Bronchial epithelial cell (primary cell): ENCODE results near the gene SLITRK4. TPM values are rescaled to one million over a fixed set of nuclear protein-coding genes. Genes with fewer than 3 reads are reported as not detected.

Source experiments
- DNase-seq: peaks from one replicate; pipeline ENCODE4 v3.0.0-alpha.2; 2010; ENCODE audit warnings: low read depth
- FAIRE-seq: peaks from 2 replicates; lab custom pipeline; 2011; peaks lifted over from hg19 to GRCh38; lab: Jason Lieb, UNC
- H3K27me3 ChIP-seq: 2 replicates; pipeline ENCODE4 v1.5.1; 2011; ENCODE audit warnings: low read length; ENCODE audit not compliant: control insufficient read depth, insufficient read depth
- H3K36me3 ChIP-seq: 2 replicates; pipeline ENCODE4 v1.5.1; 2011; ENCODE audit warnings: low read length; ENCODE audit not compliant: control insufficient read depth, insufficient read depth
- H3K4me3 ChIP-seq: 2 replicates; pipeline ENCODE4 v1.5.1; 2011; ENCODE audit warnings: mild to moderate bottlenecking, low read depth, low read length, control low read depth
- CTCF ChIP-seq: IDR thresholded peaks from 2 replicates; pipeline ENCODE4 v1.5.1; 2011; ENCODE audit warnings: mild to moderate bottlenecking, moderate library complexity, low read length, control low read depth, inconsistent platforms; ENCODE audit not compliant: insufficient read depth, severe bottlenecking
- total RNA-seq: library from RNA; depleted of rRNA; stranded (reverse); fragments of >200 nt; gene quantifications from 2 replicates; pipeline ENCODE4 v1.2.1, GENCODE V29; 2014

The SLITRK4 gene
- total RNA-seq, 1 donor from 2014 or later: under 0.01 TPM

- no peak overlapping the region for H3K4me3 ChIP-seq
- H3K36me3 ChIP-seq: no peaks in the 10 kb centered on the region
- DNase-seq: no peak
- no peaks in the 10 kb centered on the region for H3K27me3 ChIP-seq
- no peak for FAIRE-seq
- TF ChIP-seq CTCF: no peak
These were observed 14.6 kb downstream of the SLITRK4 start for GRCh38 chrX:143621276-143621675.

- Histone ChIP-seq H3K27me3 (no peaks in the 10 kb centered on the region), H3K4me3 (no peak overlapping the region), H3K36me3 (no peaks in the 10 kb centered on the region)
- no peak for DNase-seq
- no peak for TF ChIP-seq CTCF
- no peak for FAIRE-seq
These were observed 20.1 kb downstream of the SLITRK4 start for GRCh38 chrX:143615851-143616250.

GRCh38 chrX:143601809-143602208, 34.1 kb downstream of the SLITRK4 start:
- Histone ChIP-seq H3K4me3 (no peak overlapping the region), H3K36me3 (no peaks in the 10 kb centered on the region), H3K27me3 (no peaks in the 10 kb centered on the region)
- DNase-seq: no peak
- FAIRE-seq: no peak
- TF ChIP-seq CTCF: no peak

GRCh38 chrX:143581240-143581639, 54.7 kb downstream of the SLITRK4 start:
- FAIRE-seq (no peak), DNase-seq (no peak)
- H3K36me3 ChIP-seq: no peaks in the 10 kb centered on the region
- TF ChIP-seq CTCF: no peak
- H3K4me3 ChIP-seq: no peak overlapping the region
- H3K27me3 ChIP-seq: no peaks in the 10 kb centered on the region

- DNase-seq (no peak), FAIRE-seq (no peak)
- H3K4me3 ChIP-seq: no peak overlapping the region
- TF ChIP-seq CTCF: no peak
- H3K36me3 ChIP-seq: no peaks in the 10 kb centered on the region
- no peaks in the 10 kb centered on the region for H3K27me3 ChIP-seq
These were observed 55.6 kb downstream of the SLITRK4 start for GRCh38 chrX:143580266-143580665.

Other genes with a start within 250 kb of the SLITRK4 start
- not detected in 2 replicates for gene SPANXN3, start 118.6 kb downstream of the SLITRK4 start, total RNA-seq
- not detected in 2 replicates for gene SPANXN2, start 84.7 kb upstream of the SLITRK4 start, total RNA-seq
- gene UBE2NL, start 248.0 kb upstream of the SLITRK4 start, total RNA-seq: not detected in 2 replicates